Neutrophil (primary cell): Measurements from ENCODE around the gene RPTN.
A peak's percentile ranks its signal among the peaks of the same experiment; 100 is the strongest.

Experiments used
- H3K27ac ChIP-seq: fragments of 200-600 bp; sonication (generic); 2 replicates; pipeline ENCODE4 v1.5.1; 2016; ENCODE audit warnings: mild to moderate bottlenecking, moderate library complexity
- H3K27me3 ChIP-seq: fragments of 200-600 bp; sonication (generic); 2 replicates; pipeline ENCODE4 v1.6.0; 2016; ENCODE audit warnings: mild to moderate bottlenecking
- H3K36me3 ChIP-seq: fragments of 200-600 bp; sonication (generic); 2 replicates; pipeline ENCODE4 v1.5.1; 2017
- H3K4me1 ChIP-seq, 2 experiments: fragments of 200-600 bp in 1 of 2; sonication (generic) in 1 of 2; 1 replicate in 1 of 2; 2 replicates in 1 of 2; pipeline versions ENCODE4 v1.5.1 to v1.6.1; 2013 to 2016; ENCODE audit warnings: low read depth in 1 of 2, low read length in 1 of 2, mild to moderate bottlenecking in 1 of 2, moderate library complexity in 1 of 2; ENCODE audit not compliant: control insufficient read depth in 1 of 2, insufficient read depth in 1 of 2
- H3K4me3 ChIP-seq, 2 experiments: fragments of 200-600 bp in 1 of 2; sonication (generic) in 1 of 2; 1 replicate in 1 of 2; 2 replicates in 1 of 2; pipeline ENCODE4 v1.5.1; 2013 to 2016; ENCODE audit warnings: low read depth in 1 of 2, low read length in 1 of 2, mild to moderate bottlenecking in 1 of 2, moderate library complexity in 1 of 2
- H3K9me3 ChIP-seq: fragments of 200-600 bp; sonication (generic); 2 replicates; pipeline ENCODE4 v1.5.1; 2016
- TF ChIP-seq, protein P1 (sequence below): fragments of 200-600 bp; sonication (generic); IDR thresholded peaks from 2 replicates; pipeline ENCODE4 v1.5.1; 2016; ENCODE audit warnings: antibody characterized with exemption

The RPTN gene

DNA sequence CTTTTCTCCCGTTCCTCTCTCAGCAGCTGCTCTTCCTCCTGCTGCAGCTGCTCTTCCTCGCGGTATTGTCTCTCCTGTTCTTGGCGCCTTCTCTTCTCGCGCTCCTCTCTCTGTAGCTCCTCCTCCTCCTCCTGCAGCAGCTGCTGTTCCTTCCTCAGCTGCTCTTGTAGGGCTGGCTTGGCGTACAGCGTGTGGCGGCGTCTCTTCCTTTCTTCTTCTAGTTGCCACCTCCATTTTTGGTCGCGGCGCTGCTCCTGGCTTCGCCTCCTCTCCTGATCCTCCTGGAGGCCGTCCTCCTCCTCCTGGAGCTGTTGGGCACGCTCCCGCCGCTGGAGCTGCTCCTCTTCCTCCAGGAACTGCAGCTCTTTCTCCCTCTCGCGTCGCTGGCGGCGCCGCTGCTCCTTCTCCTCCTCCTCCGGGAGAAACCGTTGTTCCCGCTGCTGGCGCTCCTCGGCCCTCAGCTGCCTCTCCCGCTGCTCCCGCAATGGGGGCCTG, 48.6 kb downstream of the RPTN start:
- no peaks in the 10 kb centered on the region for H3K9me3 ChIP-seq
- peaks cover 45 to 49% of the 10 kb centered on the region in 2 experiments for H3K4me1 ChIP-seq
- H3K36me3 ChIP-seq = no peaks in the 10 kb centered on the region
- peaks cover 100% of the 10 kb centered on the region for H3K27me3 ChIP-seq
- TF ChIP-seq, protein P1, sequence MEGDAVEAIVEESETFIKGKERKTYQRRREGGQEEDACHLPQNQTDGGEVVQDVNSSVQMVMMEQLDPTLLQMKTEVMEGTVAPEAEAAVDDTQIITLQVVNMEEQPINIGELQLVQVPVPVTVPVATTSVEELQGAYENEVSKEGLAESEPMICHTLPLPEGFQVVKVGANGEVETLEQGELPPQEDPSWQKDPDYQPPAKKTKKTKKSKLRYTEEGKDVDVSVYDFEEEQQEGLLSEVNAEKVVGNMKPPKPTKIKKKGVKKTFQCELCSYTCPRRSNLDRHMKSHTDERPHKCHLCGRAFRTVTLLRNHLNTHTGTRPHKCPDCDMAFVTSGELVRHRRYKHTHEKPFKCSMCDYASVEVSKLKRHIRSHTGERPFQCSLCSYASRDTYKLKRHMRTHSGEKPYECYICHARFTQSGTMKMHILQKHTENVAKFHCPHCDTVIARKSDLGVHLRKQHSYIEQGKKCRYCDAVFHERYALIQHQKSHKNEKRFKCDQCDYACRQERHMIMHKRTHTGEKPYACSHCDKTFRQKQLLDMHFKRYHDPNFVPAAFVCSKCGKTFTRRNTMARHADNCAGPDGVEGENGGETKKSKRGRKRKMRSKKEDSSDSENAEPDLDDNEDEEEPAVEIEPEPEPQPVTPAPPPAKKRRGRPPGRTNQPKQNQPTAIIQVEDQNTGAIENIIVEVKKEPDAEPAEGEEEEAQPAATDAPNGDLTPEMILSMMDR = no peak
- no peak overlapping the region for H3K27ac ChIP-seq
- H3K4me3 ChIP-seq = peak overlapping the region; percentile 23 to 47

DNA sequence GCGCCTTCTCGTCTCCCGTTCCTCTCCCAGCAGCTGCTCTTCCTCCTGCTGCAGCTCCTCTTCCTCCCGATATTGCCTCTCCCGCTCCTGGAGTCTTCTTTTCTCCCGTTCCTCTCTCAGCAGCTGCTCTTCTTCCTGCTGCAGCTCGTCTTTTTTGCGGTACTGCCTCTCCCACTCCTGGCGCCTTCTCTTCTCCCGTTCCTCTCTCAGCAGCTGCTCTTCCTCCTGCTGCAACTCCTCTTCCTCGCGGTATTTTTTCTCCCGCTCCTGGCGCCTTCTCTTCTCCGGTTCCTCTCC, 49.1 kb downstream of the RPTN start:
- H3K4me1 ChIP-seq = peaks cover 45 to 49% of the 10 kb centered on the region in 2 experiments
- H3K9me3 ChIP-seq = no peaks in the 10 kb centered on the region
- H3K27me3 ChIP-seq = peaks cover 100% of the 10 kb centered on the region
- TF ChIP-seq, protein P1 = no peak
- H3K27ac ChIP-seq = no peak overlapping the region
- no peaks in the 10 kb centered on the region for H3K36me3 ChIP-seq
- peak overlapping the region; percentile 23 to 47 for H3K4me3 ChIP-seq

DNA sequence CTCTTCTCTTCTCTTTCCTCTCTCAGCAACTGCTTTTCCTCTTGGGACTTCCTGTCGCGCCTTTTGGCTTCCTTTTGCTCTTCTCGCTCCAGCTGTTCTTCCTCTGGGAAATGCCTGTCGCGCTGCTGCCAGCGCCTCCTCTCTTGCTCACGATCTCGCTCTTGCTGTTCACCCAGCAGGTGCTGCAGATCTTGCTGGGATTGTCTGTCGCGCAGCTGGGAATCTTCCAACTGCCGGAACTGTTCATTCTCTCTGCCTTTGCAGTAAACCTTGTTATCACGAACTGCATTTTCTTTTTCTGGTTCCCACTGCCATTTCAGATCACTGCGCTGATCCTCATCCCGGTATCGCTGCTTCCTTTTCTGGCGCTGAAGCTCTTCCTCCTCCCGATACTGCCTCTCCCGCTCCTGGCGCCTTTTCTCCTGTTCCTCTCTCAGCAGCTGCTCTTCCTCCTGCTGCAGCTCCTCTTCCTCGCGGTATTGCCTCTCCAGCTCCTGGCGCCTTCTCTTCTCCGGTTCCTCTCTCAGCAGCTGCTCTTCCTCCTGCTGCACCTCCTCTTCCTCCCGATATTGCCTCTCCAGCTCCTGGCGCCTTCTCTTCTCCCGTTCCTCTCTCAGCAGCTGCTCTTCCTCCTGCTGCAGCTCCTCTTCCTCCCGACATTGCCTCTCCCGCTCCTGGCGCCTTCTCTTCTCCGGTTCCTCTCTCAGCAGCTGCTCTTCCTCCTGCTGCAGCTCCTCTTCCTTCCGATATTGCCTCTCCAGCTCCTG, 49.6 kb downstream of the RPTN start:
- H3K27ac ChIP-seq = no peak overlapping the region
- no peaks in the 10 kb centered on the region for H3K9me3 ChIP-seq
- peaks cover 45 to 49% of the 10 kb centered on the region in 2 experiments for H3K4me1 ChIP-seq
- TF ChIP-seq, protein P1 = no peak
- peak overlapping the region in 1 of 2 experiments; percentile 47 for H3K4me3 ChIP-seq
- peaks cover 100% of the 10 kb centered on the region for H3K27me3 ChIP-seq
- no peaks in the 10 kb centered on the region for H3K36me3 ChIP-seq

DNA sequence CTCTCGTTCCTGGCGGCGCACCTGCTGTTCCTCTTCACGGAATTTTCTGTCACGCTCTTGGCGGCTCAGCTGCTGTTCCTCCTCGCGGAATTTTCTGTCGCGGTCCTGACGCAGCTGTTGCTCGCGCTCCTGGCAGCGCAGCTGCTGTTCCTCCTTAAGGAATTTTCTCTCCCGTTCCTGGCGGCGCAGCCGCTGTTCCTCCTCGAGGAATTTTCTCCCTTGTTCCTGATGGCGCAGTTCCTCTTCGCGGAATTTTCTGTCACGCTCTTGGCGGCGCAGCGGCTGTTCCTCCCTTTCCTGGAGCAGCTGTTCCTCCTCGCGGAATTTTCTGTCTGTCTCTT, 50.2 kb downstream of the RPTN start:
- H3K27me3 ChIP-seq = peaks cover 100% of the 10 kb centered on the region
- no peaks in the 10 kb centered on the region for H3K9me3 ChIP-seq
- peaks cover 45 to 49% of the 10 kb centered on the region in 2 experiments for H3K4me1 ChIP-seq
- H3K4me3 ChIP-seq = peak overlapping the region in 1 of 2 experiments; percentile 3
- TF ChIP-seq, protein P1 = no peak
- no peaks in the 10 kb centered on the region for H3K36me3 ChIP-seq
- H3K27ac ChIP-seq = no peak overlapping the region

DNA sequence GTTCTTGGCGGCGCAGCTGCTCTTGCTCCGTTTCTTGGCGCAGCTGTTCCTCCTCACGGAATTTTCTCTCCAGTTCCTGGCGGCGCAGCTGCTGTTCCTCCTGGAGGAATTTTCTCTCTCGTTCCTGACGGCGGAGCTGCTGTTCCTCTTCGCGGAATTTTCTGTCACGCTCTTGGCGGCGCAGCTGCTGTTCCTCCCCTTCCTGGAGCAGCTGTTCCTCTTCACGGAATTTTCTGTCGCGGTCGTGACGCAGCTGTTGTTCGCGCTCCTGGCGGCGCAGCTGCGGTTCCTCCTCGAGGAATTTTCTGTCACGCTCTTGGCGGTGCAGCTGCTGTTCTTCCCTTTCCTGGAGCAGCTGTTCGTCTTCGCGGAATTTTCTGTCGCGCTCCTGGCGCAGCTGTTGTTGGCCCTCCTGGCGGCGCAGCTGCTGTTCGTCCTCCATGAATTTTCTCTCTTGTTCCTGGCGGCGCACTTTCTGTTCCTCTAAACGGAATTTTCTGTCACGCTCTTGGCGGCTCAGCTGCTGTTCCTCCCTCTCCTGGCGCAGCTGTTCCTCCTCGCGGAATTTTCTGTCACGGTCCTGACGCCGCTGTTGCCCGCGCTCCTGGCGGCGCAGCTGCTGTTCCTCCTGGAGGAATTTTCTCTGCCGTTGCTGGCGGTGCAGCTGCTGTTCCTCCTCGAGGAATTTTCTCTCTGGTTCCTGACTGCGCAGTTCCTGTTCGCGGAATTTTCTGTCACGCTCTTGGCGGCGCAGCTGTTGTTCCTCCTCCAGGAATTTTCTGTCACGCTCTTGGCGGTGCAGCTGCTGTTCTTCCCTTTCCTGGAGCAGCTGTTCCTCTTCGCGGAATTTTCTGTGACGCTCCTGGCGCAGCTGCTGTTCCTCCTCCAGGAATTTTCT, 50.8 kb downstream of the RPTN start:
- peaks cover 100% of the 10 kb centered on the region for H3K27me3 ChIP-seq
- H3K4me1 ChIP-seq = peaks cover 45 to 49% of the 10 kb centered on the region in 2 experiments
- H3K4me3 ChIP-seq = peak overlapping the region in 1 of 2 experiments; percentile 3
- no peaks in the 10 kb centered on the region for H3K9me3 ChIP-seq
- no peaks in the 10 kb centered on the region for H3K36me3 ChIP-seq
- TF ChIP-seq, protein P1 = no peak
- no peak overlapping the region for H3K27ac ChIP-seq
